H1 (cell line): ENCODE measurements around the gene EIF2A. TPM values are rescaled to one million over a fixed set of nuclear protein-coding genes. Genes with fewer than 3 reads are reported as not detected.

Source experiments
- CTCF ChIA-PET: fragments of 300-600 bp; sonication (Branson Sonifier 250); formaldehyde crosslinking; loops from one replicate; lab custom pipeline; 2021; ENCODE audit not compliant: partially characterized antibody; lab: Charles Lee
- POLR2A ChIA-PET: fragments of 300-600 bp; sonication (Branson Sonifier 250); formaldehyde crosslinking; loops from one replicate; lab custom pipeline; 2021; ENCODE audit warnings: inconsistent platforms; ENCODE audit not compliant: partially characterized antibody; lab: Charles Lee
- DNase-seq, 2 experiments: peaks; one replicate each; pipeline versions ENCODE4 v3.0.0 to v3.0.0-alpha.2; 2010 to 2022; ENCODE audit warnings: low spot score in 2 of 2, low read depth in 1 of 2, mixed read lengths in 1 of 2
- FAIRE-seq: peaks from 2 replicates; lab custom pipeline; 2011; peaks lifted over from hg19 to GRCh38; lab: Jason Lieb, UNC
- H2AFZ ChIP-seq: 2 replicates; pipeline ENCODE4 v1.8.1; 2012; ENCODE audit warnings: low read length, inconsistent platforms
- H2AK5ac ChIP-seq: 2 replicates; pipeline ENCODE4 v1.6.1; 2013; ENCODE audit warnings: low read depth, low read length
- H2BK120ac ChIP-seq: replicated peaks from 2 replicates; pipeline ENCODE3; 2013; ENCODE audit warnings: low read depth, low read length, inconsistent platforms
- H2BK12ac ChIP-seq: 2 replicates; pipeline ENCODE4 v1.6.1; 2013; ENCODE audit warnings: low read depth, low read length
- H2BK15ac ChIP-seq: 2 replicates; pipeline ENCODE4 v1.6.1; 2013; ENCODE audit warnings: low read length
- H2BK20ac ChIP-seq: 2 replicates; pipeline ENCODE4 v1.6.1; 2013; ENCODE audit warnings: low read length
- H2BK5ac ChIP-seq: 2 replicates; pipeline ENCODE4 v1.6.1; 2013; ENCODE audit warnings: low read depth, low read length
- H3K14ac ChIP-seq: 2 replicates; pipeline ENCODE4 v1.6.1; 2013; ENCODE audit warnings: inconsistent platforms; ENCODE audit not compliant: insufficient read length
- H3K18ac ChIP-seq: 2 replicates; pipeline ENCODE4 v1.6.1; 2013; ENCODE audit warnings: low read length; ENCODE audit errors: extremely low read depth
- H3K23ac ChIP-seq: 2 replicates; pipeline ENCODE4 v1.6.1; 2013; ENCODE audit warnings: inconsistent platforms; ENCODE audit not compliant: insufficient read length
- H3K23me2 ChIP-seq: 2 replicates; pipeline ENCODE4 v1.6.1; 2013; ENCODE audit warnings: low read depth, low read length
- H3K27ac ChIP-seq: 2 replicates; pipeline ENCODE4 v1.6.1; 2011; ENCODE audit warnings: low read depth, low read length, inconsistent platforms
- H3K27me3 ChIP-seq, 4 experiments: replicated peaks in 1 of 4; 1 replicate in 1 of 4; 2 replicates in 3 of 4; pipeline versions ENCODE4 v1.6.1 to v1.8.1; 2011 to 2013; ENCODE audit warnings: low read length in 3 of 4, mild to moderate bottlenecking in 3 of 4, inconsistent platforms in 2 of 4, mixed read lengths in 2 of 4, moderate library complexity in 1 of 4; ENCODE audit not compliant: control insufficient read depth in 3 of 4, insufficient read depth in 3 of 4; ENCODE audit errors: extremely low read depth in 1 of 4
- H3K36me3 ChIP-seq, 4 experiments: 2 replicates each; pipeline versions ENCODE4 v1.6.1 to v1.8.1; 2011 to 2013; ENCODE audit warnings: mild to moderate bottlenecking in 4 of 4, low read length in 3 of 4, moderate library complexity in 2 of 4, control low read depth in 1 of 4, inconsistent platforms in 1 of 4; ENCODE audit not compliant: insufficient read depth in 4 of 4, control insufficient read depth in 2 of 4
- H3K4ac ChIP-seq: replicated peaks from 2 replicates; pipeline ENCODE3; 2013; ENCODE audit warnings: low read length, low read depth, mixed read lengths, inconsistent platforms; ENCODE audit not compliant: insufficient read length
- H3K4me1 ChIP-seq, 4 experiments: replicated peaks in 1 of 4; 1 replicate in 1 of 4; 2 replicates in 3 of 4; pipeline versions ENCODE4 v1.6.1 to v1.8.1; 2011 to 2013; ENCODE audit warnings: low read length in 3 of 4, inconsistent platforms in 2 of 4, mixed read lengths in 1 of 4; ENCODE audit not compliant: insufficient read depth in 4 of 4, control insufficient read depth in 3 of 4
- H3K4me2 ChIP-seq, 2 experiments: 2 replicates each; pipeline versions ENCODE4 v1.6.1 to v1.8.1; 2011 to 2013; ENCODE audit warnings: low read depth in 2 of 2, low read length in 2 of 2, control low read depth in 1 of 2, inconsistent platforms in 1 of 2, mild to moderate bottlenecking in 1 of 2; ENCODE audit not compliant: insufficient read depth in 1 of 2
- H3K4me3 ChIP-seq, 4 experiments: fragments of 200-600, 300-600 bp in 1 of 4; sonication (generic), shearing (Covaris generic), sonication (Bioruptor Twin) in 1 of 4; 2 replicates each; pipeline versions ENCODE4 v1.5.1 to v1.8.1; 2011 to 2016; ENCODE audit warnings: low read length in 4 of 4, low read depth in 3 of 4, control low read depth in 2 of 4, inconsistent platforms in 2 of 4, mild to moderate bottlenecking in 2 of 4, mixed read lengths in 1 of 4, moderate library complexity in 1 of 4; ENCODE audit not compliant: insufficient read depth in 2 of 4; ENCODE audit errors: extremely low read depth in 1 of 4
- H3K56ac ChIP-seq: replicated peaks from 2 replicates; pipeline ENCODE3; 2013; ENCODE audit warnings: low read depth, mild to moderate bottlenecking, mixed read lengths, low read length, inconsistent platforms; ENCODE audit not compliant: insufficient read length
- H3K79me1 ChIP-seq: 2 replicates; pipeline ENCODE4 v1.6.1; 2013; ENCODE audit warnings: low read depth, low read length, control low read depth
- H3K79me2 ChIP-seq, 2 experiments: 2 replicates each; pipeline versions ENCODE4 v1.6.1 to v1.8.1; 2012 to 2013; ENCODE audit warnings: low read length in 2 of 2, mild to moderate bottlenecking in 2 of 2, inconsistent platforms in 1 of 2; ENCODE audit not compliant: insufficient read depth in 2 of 2, control insufficient read depth in 1 of 2
- H3K9ac ChIP-seq, 4 experiments: replicated peaks in 1 of 4; 1 replicate in 1 of 4; 2 replicates in 3 of 4; pipeline versions ENCODE4 v1.6.1 to v1.8.1; 2011 to 2013; ENCODE audit warnings: low read depth in 3 of 4, low read length in 3 of 4, control low read depth in 2 of 4, mild to moderate bottlenecking in 2 of 4, moderate library complexity in 2 of 4, inconsistent platforms in 1 of 4; ENCODE audit errors: extremely low read depth in 1 of 4
- H3K9me3 ChIP-seq, 2 experiments: 2 replicates each; pipeline versions ENCODE4 v1.6.1 to v1.8.1; 2012 to 2013; ENCODE audit warnings: mild to moderate bottlenecking in 2 of 2, moderate library complexity in 2 of 2, control low read depth in 1 of 2, inconsistent platforms in 1 of 2, low read depth in 1 of 2, low read length in 1 of 2, mixed read lengths in 1 of 2; ENCODE audit not compliant: insufficient read depth in 2 of 2
- H4K20me1 ChIP-seq, 2 experiments: replicated peaks in 1 of 2; 2 replicates each; pipeline versions ENCODE3 to v1.8.1; 2011 to 2013; ENCODE audit warnings: inconsistent platforms in 2 of 2, low read length in 2 of 2, mild to moderate bottlenecking in 1 of 2; ENCODE audit not compliant: insufficient read depth in 2 of 2, control insufficient read depth in 1 of 2
- H4K5ac ChIP-seq: 2 replicates; pipeline ENCODE4 v1.6.1; 2013; ENCODE audit warnings: low read length, low read depth, mixed read lengths, inconsistent platforms; ENCODE audit not compliant: insufficient read length
- H4K8ac ChIP-seq: 2 replicates; pipeline ENCODE4 v1.8.0; 2013; ENCODE audit warnings: mild to moderate bottlenecking, moderate library complexity, low read length, inconsistent platforms; ENCODE audit not compliant: insufficient read depth; ENCODE audit errors: extremely low read depth
- H4K91ac ChIP-seq: replicated peaks from 2 replicates; pipeline ENCODE3; 2013; ENCODE audit warnings: low read length, mixed read lengths, inconsistent platforms; ENCODE audit not compliant: insufficient read length
- BRCA1 ChIP-seq: IDR thresholded peaks from 2 replicates; pipeline ENCODE4 v1.6.1; 2012; ENCODE audit warnings: low read depth, low read length, improper control_type of control experiment
- WGBS, 2 experiments: shearing (Covaris generic) in 1 of 2; methylation state at CpG; one replicate each; pipeline versions ENCODE4 v1.1.6 to v1.1.7; 2013 to 2015; ENCODE audit warnings: low lambda C conversion rate in 2 of 2, mixed read lengths in 2 of 2, inconsistent platforms in 1 of 2, low coverage in 1 of 2, missing lambda C conversion rate in 1 of 2; ENCODE audit not compliant: insufficient replicate concordance in 2 of 2, insufficient coverage in 1 of 2, insufficient read length in 1 of 2; ENCODE audit errors: extremely low coverage in 1 of 2, missing lambda C conversion rate in 1 of 2; 5-methylcytosine and 5-hydroxymethylcytosine counted together
- polyA plus RNA-seq, 7 experiments: library from polyadenylated mRNA; depleted of rRNA in 3 of 7; stranded (reverse) in 5 of 7; unstranded in 2 of 7; fragments of >200 nt in 5 of 7; fragments of 200-250 nt in 2 of 7; gene quantifications; 1 replicate in 5 of 7; 2 replicates in 1 of 7; 4 replicates in 1 of 7; pipeline versions ENCODE4 v1.2.1 to v1.2.3, GENCODE V29; 2011 to 2013; ENCODE audit warnings: missing spikeins in 2 of 7, mixed read lengths in 2 of 7
- total RNA-seq: library from RNA; stranded (reverse); fragmentation: NEBNext Ultra II Directional; extraction: Animal tissue kit (Norgen Biotek cat#: 25700); gene quantifications from 2 replicates; pipeline ENCODE4 v1.2.1, GENCODE V29; 2021

EIF2A gene
- total and polyA plus RNA-seq, 2 of the 8 experiments (the other 6 are each of a cell fraction or from before 2014, with no cell fraction given), result 59.3 to 91.6 TPM

- no peak for DNase-seq
- no peaks in the 10 kb centered on the region; the same call in 1 of the 2 replicates for H3K79me1 ChIP-seq
- H3K79me2 ChIP-seq, result peaks cover 0 to 58% of the 10 kb centered on the region in 2 experiments; a peak in 3 of 4 replicates
- no peak overlapping the region for H3K4me2 ChIP-seq
- no peak overlapping the region for H2BK20ac ChIP-seq
- no peak overlapping the region for H3K27ac ChIP-seq
- H2BK15ac ChIP-seq, result no peak overlapping the region
- no peak overlapping the region for H4K8ac ChIP-seq
- no peak overlapping the region for H2BK12ac ChIP-seq
- H3K23ac ChIP-seq, result no peak overlapping the region
- CTCF ChIA-PET, result interaction anchor here (0.5 to 1.1 kb wide), 3 partner anchors 31 to 159 kb away, joined by 3 to 4 read pairs (median 3); no protein-coding TSS in a partner anchor
- no peaks in the 10 kb centered on the region for H3K27me3 ChIP-seq
- H4K5ac ChIP-seq, result no peak overlapping the region
- no peak overlapping the region for H2BK120ac ChIP-seq
- H3K4me1 ChIP-seq, result no peaks in the 10 kb centered on the region; a peak in 2 of 7 replicates
- H2BK5ac ChIP-seq, result no peak overlapping the region
- no peak for TF ChIP-seq BRCA1
- TF ChIP-seq, all 59 proteins: peak for 0
- Histone ChIP-seq H3K14ac (no peak overlapping the region), H3K56ac (no peak overlapping the region), H3K36me3 (peaks cover 4 to 36% (median 12%) of the 10 kb centered on the region in 4 experiments; a peak in 6 of 8 replicates), H4K20me1 (peaks cover 3% of the 10 kb centered on the region in 2 experiments), H3K9me3 (no peaks in the 10 kb centered on the region), H3K18ac (no peak overlapping the region), H3K4ac (no peak overlapping the region), H4K91ac (no peak overlapping the region), H3K4me3 (no peak overlapping the region), H2AK5ac (no peak overlapping the region), H3K9ac (no peak overlapping the region), H2AFZ (no peak overlapping the region), H3K23me2 (no peaks in the 10 kb centered on the region; the same call in 1 of the 2 replicates)
- 96% methylated on average over 2 of the region's 2 CpGs; no CpG with 5 or more reads in 1 of the 2 experiments for WGBS, 2 experiments
- FAIRE-seq, result no peak
- POLR2A ChIA-PET, result interaction anchor here (1.7 kb wide), 1 partner anchor 13 kb away, joined by 3 read pairs; no protein-coding TSS in a partner anchor
These were observed 3.1 kb upstream of the EIF2A start for GRCh38 chr3:150543531-150543930.
